GM06990 (cell line): Measurements from ENCODE around the gene HSP90AA1.

Source experiments
- DNase-seq: peaks from one replicate; pipeline ENCODE4 v3.0.0-alpha.2; 2011; ENCODE audit not compliant: insufficient read length; ENCODE audit errors: extremely low read depth
- H3K27me3 ChIP-seq: replicated peaks from 2 replicates; pipeline ENCODE4 v1.6.0; 2011; ENCODE audit warnings: low read length; ENCODE audit not compliant: control insufficient read depth, insufficient read depth
- H3K36me3 ChIP-seq: 2 replicates; pipeline ENCODE4 v1.5.1; 2011; ENCODE audit warnings: low read length; ENCODE audit not compliant: control insufficient read depth, insufficient read depth
- H3K4me3 ChIP-seq: replicated peaks from 2 replicates; pipeline ENCODE4 v1.5.1; 2011; ENCODE audit warnings: low read depth, mild to moderate bottlenecking, control low read depth, low read length
- CTCF ChIP-seq: IDR thresholded peaks from 2 replicates; pipeline ENCODE4 v1.5.1; 2011; ENCODE audit warnings: low read length, control low read depth, mild to moderate bottlenecking, inconsistent platforms; ENCODE audit not compliant: insufficient read depth, poor library complexity, severe bottlenecking

HSP90AA1 gene

GRCh38 chr14:102050625-102051024 lies 36.2 kb downstream of the HSP90AA1 start:
- Histone ChIP-seq H3K36me3 (peaks cover 38% of the 10 kb centered on the region), H3K27me3 (no peaks in the 10 kb centered on the region), H3K4me3 (no peak overlapping the region)
- DNase-seq: no peak
- TF ChIP-seq CTCF: no peak

GRCh38 chr14:102050026-102050405 lies 36.8 kb downstream of the HSP90AA1 start:
- Histone ChIP-seq H3K4me3 (no peak overlapping the region), H3K36me3 (peaks cover 38% of the 10 kb centered on the region), H3K27me3 (no peaks in the 10 kb centered on the region)
- TF ChIP-seq CTCF: no peak
- DNase-seq: no peak

GRCh38 chr14:102049258-102050025 lies 37.4 kb downstream of the HSP90AA1 start:
- H3K36me3 ChIP-seq: peaks cover 42% of the 10 kb centered on the region
- TF ChIP-seq CTCF: no peak
- DNase-seq: no peak
- H3K4me3 ChIP-seq: no peak overlapping the region
- no peaks in the 10 kb centered on the region for H3K27me3 ChIP-seq

GRCh38 chr14:102047808-102048540 lies 38.9 kb downstream of the HSP90AA1 start:
- no peak for TF ChIP-seq CTCF
- H3K4me3 ChIP-seq: no peak overlapping the region
- no peak for DNase-seq
- no peaks in the 10 kb centered on the region for H3K27me3 ChIP-seq
- H3K36me3 ChIP-seq: peaks cover 52% of the 10 kb centered on the region

- TF ChIP-seq CTCF: peak; percentile 20
- H3K27me3 ChIP-seq: no peaks in the 10 kb centered on the region
- H3K36me3 ChIP-seq: peaks cover 60% of the 10 kb centered on the region
- no peak overlapping the region for H3K4me3 ChIP-seq
- DNase-seq: no peak
Observed at GRCh38 chr14:102046337-102047278, 40.2 kb downstream of the HSP90AA1 start.
